ENCODE data around the gene RNF223. TPM values are rescaled to one million over a fixed set of nuclear protein-coding genes. Genes with fewer than 3 reads are reported as not detected.
A peak's percentile ranks its signal among the peaks of the same experiment; 100 is the strongest.

Gene RNF223
- total and polyA plus RNA-seq, 2 of the 13 experiments (the other 11 are each of a cell fraction or from before 2014, with no cell fraction given) = 0.03 TPM; not detected in 1

DNA sequence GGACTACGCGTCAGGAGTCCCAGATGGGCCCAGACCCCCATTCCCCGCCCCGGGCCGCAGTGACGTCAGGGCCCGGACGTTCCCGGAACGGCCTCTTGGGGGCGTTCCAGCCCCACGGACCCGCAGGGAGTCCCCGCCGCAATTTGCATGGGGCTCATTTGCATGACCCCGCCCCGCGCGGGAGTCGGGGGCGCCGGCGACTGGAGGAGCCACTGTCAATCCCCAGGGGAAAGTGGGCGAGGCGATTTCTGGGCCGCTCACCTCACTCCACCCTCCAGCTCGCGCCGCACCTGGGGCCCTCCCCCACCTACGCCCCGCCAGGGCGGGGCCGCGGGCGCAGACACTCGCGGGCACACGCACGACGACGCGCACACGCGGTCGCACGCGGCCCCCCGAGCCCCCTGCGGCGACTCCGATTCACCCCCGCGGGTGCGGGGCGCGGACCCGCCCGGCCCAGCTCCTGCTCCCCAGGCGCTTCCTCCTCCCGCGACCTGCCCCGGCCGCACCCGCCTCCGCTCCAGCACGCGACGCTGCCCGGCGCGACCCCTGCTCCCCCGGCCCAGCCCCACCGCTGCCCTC is 41.0 kb downstream of the RNF223 start (continued):
- TF ChIP-seq XBP1 (CRISPR knock-in tag; IDR thresholded peaks at IDR 0.05) (no peak), ZNF782 (CRISPR knock-in tag; IDR thresholded peaks at IDR 0.05; ENCODE audit: borderline replicate concordance) (no peak), RBFOX2 (IDR thresholded peaks at IDR 0.05; ENCODE audit: low read depth, low read length) (peak; percentile 55; the same call in 1 of the 2 replicates), ZBTB33 (CRISPR knock-in tag; IDR thresholded peaks at IDR 0.05) (peak; percentile 65), ISX (CRISPR knock-in tag; conservative IDR thresholded peaks at IDR 0.05) (no peak), ZNF446 (CRISPR knock-in tag; IDR thresholded peaks at IDR 0.05) (no peak), ZNF777 (CRISPR knock-in tag; IDR thresholded peaks at IDR 0.05) (no peak), PLRG1 (conservative IDR thresholded peaks at IDR 0.05) (no peak), ZBTB4 (CRISPR knock-in tag; IDR thresholded peaks at IDR 0.05; ENCODE audit: borderline replicate concordance) (no peak), NR2F1 (CRISPR knock-in tag; IDR thresholded peaks at IDR 0.05) (no peak), HDAC2 (CRISPR knock-in tag; IDR thresholded peaks at IDR 0.05) (no peak)
- TF ChIP-seq, protein P1, sequence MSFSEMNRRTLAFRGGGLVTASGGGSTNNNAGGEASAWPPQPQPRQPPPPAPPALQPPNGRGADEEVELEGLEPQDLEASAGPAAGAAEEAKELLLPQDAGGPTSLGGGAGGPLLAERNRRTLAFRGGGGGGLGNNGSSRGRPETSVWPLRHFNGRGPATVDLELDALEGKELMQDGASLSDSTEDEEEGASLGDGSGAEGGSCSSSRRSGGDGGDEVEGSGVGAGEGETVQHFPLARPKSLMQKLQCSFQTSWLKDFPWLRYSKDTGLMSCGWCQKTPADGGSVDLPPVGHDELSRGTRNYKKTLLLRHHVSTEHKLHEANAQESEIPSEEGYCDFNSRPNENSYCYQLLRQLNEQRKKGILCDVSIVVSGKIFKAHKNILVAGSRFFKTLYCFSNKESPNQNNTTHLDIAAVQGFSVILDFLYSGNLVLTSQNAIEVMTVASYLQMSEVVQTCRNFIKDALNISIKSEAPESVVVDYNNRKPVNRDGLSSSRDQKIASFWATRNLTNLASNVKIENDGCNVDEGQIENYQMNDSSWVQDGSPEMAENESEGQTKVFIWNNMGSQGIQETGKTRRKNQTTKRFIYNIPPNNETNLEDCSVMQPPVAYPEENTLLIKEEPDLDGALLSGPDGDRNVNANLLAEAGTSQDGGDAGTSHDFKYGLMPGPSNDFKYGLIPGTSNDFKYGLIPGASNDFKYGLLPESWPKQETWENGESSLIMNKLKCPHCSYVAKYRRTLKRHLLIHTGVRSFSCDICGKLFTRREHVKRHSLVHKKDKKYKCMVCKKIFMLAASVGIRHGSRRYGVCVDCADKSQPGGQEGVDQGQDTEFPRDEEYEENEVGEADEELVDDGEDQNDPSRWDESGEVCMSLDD (CRISPR knock-in tag; IDR thresholded peaks at IDR 0.05; ENCODE audit: borderline replicate concordance) = no peak
- TF ChIP-seq, protein P2, sequence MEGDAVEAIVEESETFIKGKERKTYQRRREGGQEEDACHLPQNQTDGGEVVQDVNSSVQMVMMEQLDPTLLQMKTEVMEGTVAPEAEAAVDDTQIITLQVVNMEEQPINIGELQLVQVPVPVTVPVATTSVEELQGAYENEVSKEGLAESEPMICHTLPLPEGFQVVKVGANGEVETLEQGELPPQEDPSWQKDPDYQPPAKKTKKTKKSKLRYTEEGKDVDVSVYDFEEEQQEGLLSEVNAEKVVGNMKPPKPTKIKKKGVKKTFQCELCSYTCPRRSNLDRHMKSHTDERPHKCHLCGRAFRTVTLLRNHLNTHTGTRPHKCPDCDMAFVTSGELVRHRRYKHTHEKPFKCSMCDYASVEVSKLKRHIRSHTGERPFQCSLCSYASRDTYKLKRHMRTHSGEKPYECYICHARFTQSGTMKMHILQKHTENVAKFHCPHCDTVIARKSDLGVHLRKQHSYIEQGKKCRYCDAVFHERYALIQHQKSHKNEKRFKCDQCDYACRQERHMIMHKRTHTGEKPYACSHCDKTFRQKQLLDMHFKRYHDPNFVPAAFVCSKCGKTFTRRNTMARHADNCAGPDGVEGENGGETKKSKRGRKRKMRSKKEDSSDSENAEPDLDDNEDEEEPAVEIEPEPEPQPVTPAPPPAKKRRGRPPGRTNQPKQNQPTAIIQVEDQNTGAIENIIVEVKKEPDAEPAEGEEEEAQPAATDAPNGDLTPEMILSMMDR (CRISPR knock-in tag; IDR thresholded peaks at IDR 0.05) = peak; percentile 42
- TF ChIP-seq, protein P3, sequence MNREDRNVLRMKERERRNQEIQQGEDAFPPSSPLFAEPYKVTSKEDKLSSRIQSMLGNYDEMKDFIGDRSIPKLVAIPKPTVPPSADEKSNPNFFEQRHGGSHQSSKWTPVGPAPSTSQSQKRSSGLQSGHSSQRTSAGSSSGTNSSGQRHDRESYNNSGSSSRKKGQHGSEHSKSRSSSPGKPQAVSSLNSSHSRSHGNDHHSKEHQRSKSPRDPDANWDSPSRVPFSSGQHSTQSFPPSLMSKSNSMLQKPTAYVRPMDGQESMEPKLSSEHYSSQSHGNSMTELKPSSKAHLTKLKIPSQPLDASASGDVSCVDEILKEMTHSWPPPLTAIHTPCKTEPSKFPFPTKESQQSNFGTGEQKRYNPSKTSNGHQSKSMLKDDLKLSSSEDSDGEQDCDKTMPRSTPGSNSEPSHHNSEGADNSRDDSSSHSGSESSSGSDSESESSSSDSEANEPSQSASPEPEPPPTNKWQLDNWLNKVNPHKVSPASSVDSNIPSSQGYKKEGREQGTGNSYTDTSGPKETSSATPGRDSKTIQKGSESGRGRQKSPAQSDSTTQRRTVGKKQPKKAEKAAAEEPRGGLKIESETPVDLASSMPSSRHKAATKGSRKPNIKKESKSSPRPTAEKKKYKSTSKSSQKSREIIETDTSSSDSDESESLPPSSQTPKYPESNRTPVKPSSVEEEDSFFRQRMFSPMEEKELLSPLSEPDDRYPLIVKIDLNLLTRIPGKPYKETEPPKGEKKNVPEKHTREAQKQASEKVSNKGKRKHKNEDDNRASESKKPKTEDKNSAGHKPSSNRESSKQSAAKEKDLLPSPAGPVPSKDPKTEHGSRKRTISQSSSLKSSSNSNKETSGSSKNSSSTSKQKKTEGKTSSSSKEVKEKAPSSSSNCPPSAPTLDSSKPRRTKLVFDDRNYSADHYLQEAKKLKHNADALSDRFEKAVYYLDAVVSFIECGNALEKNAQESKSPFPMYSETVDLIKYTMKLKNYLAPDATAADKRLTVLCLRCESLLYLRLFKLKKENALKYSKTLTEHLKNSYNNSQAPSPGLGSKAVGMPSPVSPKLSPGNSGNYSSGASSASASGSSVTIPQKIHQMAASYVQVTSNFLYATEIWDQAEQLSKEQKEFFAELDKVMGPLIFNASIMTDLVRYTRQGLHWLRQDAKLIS (CRISPR knock-in tag; IDR thresholded peaks at IDR 0.05) = no peak

Data from HepG2 (cell line).